Kidney (tissue), 14 donors: Measurements from ENCODE around the gene BCLAF1. TPM values are rescaled to one million over a fixed set of nuclear protein-coding genes. Genes with fewer than 3 reads are reported as not detected.

Experiments used
- DNase-seq, 5 donors: peaks; one replicate each; pipeline ENCODE4 v3.0.0-alpha.2; 2013 to 2020
- FAIRE-seq: peaks from 2 replicates; lab custom pipeline; 2012; peaks lifted over from hg19 to GRCh38; lab: Jason Lieb, UNC
- H3K27ac ChIP-seq, 2 donors: one replicate each; pipeline ENCODE4 v1.7.0; 2013; ENCODE audit warnings: low read depth in 2 of 2, low read length in 2 of 2, inconsistent platforms in 1 of 2
- H3K27me3 ChIP-seq: one replicate; pipeline ENCODE4 v1.7.1; 2013; ENCODE audit warnings: low read length, inconsistent platforms; ENCODE audit not compliant: control insufficient read depth, insufficient read depth
- H3K36me3 ChIP-seq, 3 donors: one replicate each; pipeline versions ENCODE4 v1.7.0 to v1.7.1; 2013; ENCODE audit warnings: low read length in 3 of 3, control low read depth in 1 of 3, inconsistent platforms in 1 of 3; ENCODE audit not compliant: insufficient read depth in 3 of 3, control insufficient read depth in 2 of 3
- H3K4me1 ChIP-seq, 3 donors: one replicate each; pipeline versions ENCODE4 v1.7.0 to v1.7.1; 2013; ENCODE audit warnings: low read length in 3 of 3, inconsistent platforms in 1 of 3, low read depth in 1 of 3; ENCODE audit not compliant: control insufficient read depth in 2 of 3, insufficient read depth in 2 of 3
- H3K4me3 ChIP-seq, 3 donors: one replicate each; pipeline versions ENCODE4 v1.7.0 to v1.8.1; 2013; ENCODE audit warnings: low read length in 3 of 3, control low read depth in 1 of 3, inconsistent platforms in 1 of 3
- H3K9ac ChIP-seq, 3 donors: one replicate each; pipeline versions ENCODE4 v1.7.0 to v1.7.1; 2013; ENCODE audit warnings: low read length in 3 of 3, control low read depth in 1 of 3, inconsistent platforms in 1 of 3
- H3K9me3 ChIP-seq, 3 donors: one replicate each; pipeline versions ENCODE4 v1.7.0 to v1.7.1; 2013; ENCODE audit warnings: low read length in 3 of 3, control low read depth in 1 of 3, inconsistent platforms in 1 of 3; ENCODE audit not compliant: control insufficient read depth in 2 of 3, insufficient read depth in 1 of 3
- CTCF ChIP-seq: IDR thresholded peaks from 3 replicates; pipeline ENCODE4 v1.5.1; 2012; ENCODE audit warnings: mild to moderate bottlenecking, moderate library complexity, borderline replicate concordance; ENCODE audit not compliant: insufficient read depth; ENCODE audit errors: extremely low read depth
- intact Hi-C: fragments of 100-400 bp; cut with DNase I; formaldehyde crosslinking; loops from one replicate; pipeline ENCODE4 v1.11.1; 2022
- polyA plus RNA-seq: library from polyadenylated mRNA; stranded (reverse); fragments of 350-450 nt; fragmentation: Illumina TruSeq; extraction: RNeasy Lipid Tissue Mini Kit (QIAGEN cat#74804); gene quantifications from one replicate; pipeline ENCODE4 v1.2.3, GENCODE V29; 2014; ENCODE audit warnings: low read depth, low replicate concordance; ENCODE audit not compliant: insufficient read depth
- total RNA-seq: library from RNA; stranded (reverse); fragmentation: NEBNext Ultra II Directional; extraction: Animal tissue kit (Norgen Biotek cat#: 25700); gene quantifications from one replicate; pipeline ENCODE4 v1.2.1, GENCODE V29; 2021
- donor health status: control.
- donor health status: control.
- donor health status: control.
- donor health status: control.
- donor health status: control.
- donor health status: DM: yes; HTN: yes; CAD: no.
- donor health status: Normal renal cell carcinoma (clear cell type).

Gene BCLAF1
- total and polyA plus RNA-seq, 2 donors from 2014 or later, result 18.3 to 132 TPM

GRCh38 chr6:136208783-136209182 is 80.9 kb downstream of the BCLAF1 start:
- no peak for TF ChIP-seq CTCF
- H3K4me1 ChIP-seq, result no peaks in the 10 kb centered on the region
- FAIRE-seq (no peak), DNase-seq (no peak)
- H3K27ac ChIP-seq, result no peak overlapping the region
- no peak overlapping the region for H3K9ac ChIP-seq
- no peak overlapping the region for H3K4me3 ChIP-seq
- intact Hi-C loops, result no loop called here
- no peaks in the 10 kb centered on the region for H3K36me3 ChIP-seq
- H3K9me3 ChIP-seq, result no peaks in the 10 kb centered on the region
- H3K27me3 ChIP-seq, result no peaks in the 10 kb centered on the region

Other genes with a start within 250 kb of the BCLAF1 start
- gene MTFR2, start 39.5 kb downstream of the BCLAF1 start, total RNA-seq, result 1.3 TPM
- 0.65 TPM for gene MTFR2, start 39.5 kb downstream of the BCLAF1 start, polyA plus RNA-seq